Vagina (tissue), 2 donors: Measurements from ENCODE around the gene PDIA5.

ENCODE experiments used
- CTCF ChIP-seq, 3 experiments: fragments of 450-650 bp in 2 of 3; fragments of 200-600 bp in 1 of 3; sonication (generic) in 1 of 3; IDR thresholded peaks; one replicate each; pipeline ENCODE4 v1.5.1; 2017 to 2019; ENCODE audit warnings: antibody characterized with exemption in 3 of 3, mild to moderate bottlenecking in 2 of 3, moderate library complexity in 2 of 3
- POLR2A ChIP-seq, 2 donors: fragments of 450-650 bp; IDR thresholded peaks; one replicate each; pipeline ENCODE4 v1.6.1; 2017; ENCODE audit warnings: antibody characterized with exemption in 2 of 2, mild to moderate bottlenecking in 2 of 2, moderate library complexity in 2 of 2
- POLR2AphosphoS5 ChIP-seq, 2 donors: sonication (generic); formaldehyde crosslinking; IDR thresholded peaks; one replicate each; pipeline ENCODE4 v1.9.0; 2017; ENCODE audit warnings: antibody characterized with exemption in 2 of 2, mild to moderate bottlenecking in 2 of 2, low read depth in 1 of 2; ENCODE audit not compliant: insufficient read depth in 1 of 2

- TF ChIP-seq POLR2AphosphoS5 (IDR thresholded peaks at IDR 0.05; ENCODE audit: insufficient read depth in 1 of 2, low read depth in 1 of 2) (no peak), CTCF (IDR thresholded peaks at IDR 0.05) (no peak), POLR2A (IDR thresholded peaks at IDR 0.05) (no peak)
Measured at GRCh38 chr3:123021388-123021787, 45.4 kb upstream of the PDIA5 start.
